Right atrium auricular region (tissue), 2 donors: ENCODE data around the gene CUEDC1. TPM values are rescaled to one million over a fixed set of nuclear protein-coding genes. Genes with fewer than 3 reads are reported as not detected.
A peak's percentile ranks its signal among the peaks of the same experiment; 100 is the strongest.

Source experiments
- DNase-seq: peaks from one replicate; pipeline ENCODE4 v3.0.0-alpha.2; 2019; ENCODE audit warnings: low spot score
- H3K27ac ChIP-seq, 2 donors: fragments of 200-600 bp; sonication (generic); 1 replicate in 1 of 2; 2 replicates in 1 of 2; pipeline ENCODE4 v1.5.1; 2016 to 2019
- H3K27me3 ChIP-seq, 2 donors: fragments of 200-600 bp; sonication (generic); one replicate each; pipeline versions ENCODE4 v1.5.1 to v1.6.0; 2017 to 2019
- H3K36me3 ChIP-seq: fragments of 200-600 bp; sonication (generic); one replicate; pipeline ENCODE4 v1.5.1; 2016
- H3K4me1 ChIP-seq, 2 donors: fragments of 200-600 bp; sonication (generic); one replicate each; pipeline versions ENCODE4 v1.5.1 to v1.6.0; 2017 to 2019
- H3K4me3 ChIP-seq, 2 donors: fragments of 200-600 bp; sonication (generic); 1 replicate in 1 of 2; 2 replicates in 1 of 2; pipeline ENCODE4 v1.5.1; 2017 to 2019; ENCODE audit warnings: mild to moderate bottlenecking in 1 of 2, moderate library complexity in 1 of 2
- H3K9me3 ChIP-seq, 2 donors: fragments of 200-600 bp; sonication (generic); one replicate each; pipeline ENCODE4 v1.5.1; 2019
- CTCF ChIP-seq, 2 donors: fragments of 200-600 bp; sonication (generic); IDR thresholded peaks; one replicate each; pipeline ENCODE4 v1.5.1; 2019; ENCODE audit warnings: antibody characterized with exemption in 2 of 2
- total RNA-seq, 2 donors: library from RNA; depleted of rRNA; stranded (reverse); fragments of >200 nt; gene quantifications; one replicate each; pipeline ENCODE4 v1.1.0, GENCODE V29; 2016

Gene CUEDC1
- total RNA-seq, 2 donors from 2014 or later = 32.5 to 33.3 TPM

GRCh38 chr17:57910462-57911420 lies 44.5 kb downstream of the CUEDC1 start:
- no peaks in the 10 kb centered on the region for H3K27me3 ChIP-seq
- peak overlapping the region; percentile 70 to 86 for H3K27ac ChIP-seq
- H3K36me3 ChIP-seq = no peaks in the 10 kb centered on the region
- peaks cover 0 to 54% of the 10 kb centered on the region in 2 donors for H3K4me1 ChIP-seq
- no peak for TF ChIP-seq CTCF (IDR thresholded peaks at IDR 0.05)
- H3K9me3 ChIP-seq = no peaks in the 10 kb centered on the region
- DNase-seq = no peak
- no peak overlapping the region for H3K4me3 ChIP-seq

- Histone ChIP-seq H3K27ac (no peak overlapping the region), H3K36me3 (no peaks in the 10 kb centered on the region), H3K4me3 (no peak overlapping the region), H3K4me1 (peaks cover 0 to 54% of the 10 kb centered on the region in 2 donors), H3K27me3 (no peaks in the 10 kb centered on the region), H3K9me3 (no peaks in the 10 kb centered on the region)
- no peak for TF ChIP-seq CTCF (IDR thresholded peaks at IDR 0.05)
- no peak for DNase-seq
Observed at GRCh38 chr17:57909551-57909950, 45.7 kb downstream of the CUEDC1 start.

- no peak for TF ChIP-seq CTCF (IDR thresholded peaks at IDR 0.05)
- H3K4me3 ChIP-seq = no peak overlapping the region
- peaks cover 3 to 54% of the 10 kb centered on the region in 2 donors for H3K4me1 ChIP-seq
- H3K27ac ChIP-seq = no peak overlapping the region
- no peak for DNase-seq
- no peaks in the 10 kb centered on the region for H3K9me3 ChIP-seq
- no peaks in the 10 kb centered on the region for H3K27me3 ChIP-seq
- no peaks in the 10 kb centered on the region for H3K36me3 ChIP-seq
Observed at GRCh38 chr17:57908278-57908677, 46.9 kb downstream of the CUEDC1 start.

- Histone ChIP-seq H3K27ac (no peak overlapping the region), H3K4me1 (peaks cover 3 to 54% of the 10 kb centered on the region in 2 donors), H3K4me3 (no peak overlapping the region), H3K27me3 (no peaks in the 10 kb centered on the region), H3K9me3 (no peaks in the 10 kb centered on the region), H3K36me3 (no peaks in the 10 kb centered on the region)
- DNase-seq = no peak
- TF ChIP-seq CTCF (IDR thresholded peaks at IDR 0.05) = peak in 1 of 2 donors; percentile 15
Observed at GRCh38 chr17:57906910-57907309, 48.3 kb downstream of the CUEDC1 start.

- no peak for TF ChIP-seq CTCF (IDR thresholded peaks at IDR 0.05)
- H3K36me3 ChIP-seq = no peaks in the 10 kb centered on the region
- peaks cover 3 to 51% of the 10 kb centered on the region in 2 donors for H3K4me1 ChIP-seq
- DNase-seq = no peak
- no peak overlapping the region for H3K27ac ChIP-seq
- no peaks in the 10 kb centered on the region for H3K27me3 ChIP-seq
- no peak overlapping the region for H3K4me3 ChIP-seq
- H3K9me3 ChIP-seq = no peaks in the 10 kb centered on the region
Observed at GRCh38 chr17:57905875-57906455, 49.2 kb downstream of the CUEDC1 start.
